GM19193 (cell line): ENCODE results near the gene ALKAL2.

Experiments
- POLR2A ChIP-seq: IDR thresholded peaks from 4 replicates; pipeline ENCODE4 v1.6.1; 2011; ENCODE audit not compliant: insufficient read depth, insufficient read length; ENCODE audit errors: extremely low read depth

The ALKAL2 gene

GRCh38 chr2:309148-309953 lies 21.5 kb upstream of the ALKAL2 start:
- no peak for TF ChIP-seq POLR2A

- no peak for TF ChIP-seq POLR2A
Observed at GRCh38 chr2:305366-305765, 17.5 kb upstream of the ALKAL2 start.

GRCh38 chr2:296354-296753 lies 8.5 kb upstream of the ALKAL2 start:
- no peak for TF ChIP-seq POLR2A

- no peak for TF ChIP-seq POLR2A
Observed at GRCh38 chr2:295090-295489, 7.2 kb upstream of the ALKAL2 start.

GRCh38 chr2:290090-290722 lies 2.3 kb upstream of the ALKAL2 start:
- TF ChIP-seq POLR2A = no peak

GRCh38 chr2:289362-290089 lies 1.6 kb upstream of the ALKAL2 start:
- no peak for TF ChIP-seq POLR2A

- TF ChIP-seq POLR2A = no peak
Observed at GRCh38 chr2:288758-289361, 969 bp upstream of the ALKAL2 start.

GRCh38 chr2:287471-287885 lies 413 bp downstream of the ALKAL2 start:
- TF ChIP-seq POLR2A = no peak

- TF ChIP-seq POLR2A = no peak
Observed at GRCh38 chr2:286774-287392, 1.0 kb downstream of the ALKAL2 start.

- no peak for TF ChIP-seq POLR2A
Observed at GRCh38 chr2:286035-286434, 1.9 kb downstream of the ALKAL2 start.

- TF ChIP-seq POLR2A = no peak
Observed at GRCh38 chr2:285531-285930, 2.4 kb downstream of the ALKAL2 start.

GRCh38 chr2:284896-285492 lies 2.9 kb downstream of the ALKAL2 start:
- no peak for TF ChIP-seq POLR2A

- TF ChIP-seq POLR2A = no peak
Observed at GRCh38 chr2:283996-284794, 3.7 kb downstream of the ALKAL2 start.
